GM12878 (cell line): ENCODE results near the gene GNA15.

Experiments
- CBX3 ChIP-seq: fragments of 200-600 bp; sonication (generic); IDR thresholded peaks from 2 replicates; pipeline ENCODE4 v1.6.1; 2016; ENCODE audit warnings: low read depth, borderline replicate concordance
- CHD2 ChIP-seq: IDR thresholded peaks from 2 replicates; pipeline ENCODE4 v1.6.1; 2011; ENCODE audit warnings: low read depth, low read length, improper control_type of control experiment, borderline replicate concordance
- CTCF ChIP-seq, 3 experiments: IDR thresholded peaks in 2 of 3; conservative IDR thresholded peaks in 1 of 3; 2 replicates each; pipeline ENCODE4 v1.5.1; 2011; ENCODE audit warnings: low read depth in 3 of 3, low read length in 3 of 3, mild to moderate bottlenecking in 3 of 3, control low read depth in 2 of 3, moderate library complexity in 2 of 3, inconsistent platforms in 1 of 3, mixed read lengths in 1 of 3; ENCODE audit not compliant: control insufficient read depth in 2 of 3, insufficient read depth in 1 of 3; ENCODE audit errors: extremely low read depth in 1 of 3
- ETV6 ChIP-seq, 2 experiments: fragments of 450-650 bp in 1 of 2; IDR thresholded peaks in 1 of 2; conservative IDR thresholded peaks in 1 of 2; 2 replicates each; pipeline ENCODE4 v1.6.1; 2014; ENCODE audit warnings: antibody characterized with exemption in 1 of 2, borderline replicate concordance in 1 of 2, low read depth in 1 of 2, mild to moderate bottlenecking in 1 of 2, moderate library complexity in 1 of 2
- HDAC6 ChIP-seq: fragments of 200-600 bp; sonication (generic); IDR thresholded peaks from one replicate; pipeline ENCODE4 v1.8.0; 2017; ENCODE audit warnings: antibody characterized with exemption; ENCODE audit not compliant: unreplicated experiment
- MYC ChIP-seq: IDR thresholded peaks from 2 replicates; pipeline ENCODE4 v1.6.1; 2011; ENCODE audit warnings: mild to moderate bottlenecking, low read length, moderate library complexity, inconsistent platforms; ENCODE audit not compliant: insufficient read depth, insufficient replicate concordance, insufficient read length, severe bottlenecking
- POLR2A ChIP-seq: IDR thresholded peaks from 2 replicates; pipeline ENCODE4 v1.6.1; 2011; ENCODE audit warnings: low read depth, mild to moderate bottlenecking, low read length
- RFX5 ChIP-seq: IDR thresholded peaks from 2 replicates; pipeline ENCODE4 v1.6.1; 2011; ENCODE audit warnings: low read depth, low read length, improper control_type of control experiment
- SIN3A ChIP-seq: IDR thresholded peaks from 2 replicates; pipeline ENCODE4 v1.6.1; 2012; ENCODE audit warnings: low read depth, low read length, improper control_type of control experiment
- TF ChIP-seq, protein P1 (sequence below): IDR thresholded peaks from 2 replicates; pipeline ENCODE4 v1.6.1; 2012; ENCODE audit warnings: low read length, inconsistent platforms

DNA sequence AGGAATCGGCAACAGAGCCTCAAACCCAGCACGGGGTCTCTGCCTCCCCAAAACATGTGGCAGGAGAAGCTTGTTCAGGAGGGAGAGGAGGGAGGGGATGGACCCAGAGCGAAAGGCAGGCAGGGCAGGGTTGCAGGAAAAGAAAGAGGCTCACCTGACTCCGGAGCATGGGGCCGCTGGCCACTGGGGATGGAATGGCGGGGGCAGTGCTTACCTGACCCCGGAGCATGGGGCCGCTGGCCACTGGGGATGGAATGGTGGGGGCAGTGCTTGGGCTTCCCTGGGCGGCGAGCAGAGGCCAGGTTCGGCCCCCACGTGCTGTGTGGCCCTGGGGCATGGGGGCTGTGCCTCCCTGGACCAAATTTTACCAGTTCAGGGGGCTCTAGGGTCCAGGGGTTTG is 75.4 kb downstream of the GNA15 start:
- TF ChIP-seq, protein P1, sequence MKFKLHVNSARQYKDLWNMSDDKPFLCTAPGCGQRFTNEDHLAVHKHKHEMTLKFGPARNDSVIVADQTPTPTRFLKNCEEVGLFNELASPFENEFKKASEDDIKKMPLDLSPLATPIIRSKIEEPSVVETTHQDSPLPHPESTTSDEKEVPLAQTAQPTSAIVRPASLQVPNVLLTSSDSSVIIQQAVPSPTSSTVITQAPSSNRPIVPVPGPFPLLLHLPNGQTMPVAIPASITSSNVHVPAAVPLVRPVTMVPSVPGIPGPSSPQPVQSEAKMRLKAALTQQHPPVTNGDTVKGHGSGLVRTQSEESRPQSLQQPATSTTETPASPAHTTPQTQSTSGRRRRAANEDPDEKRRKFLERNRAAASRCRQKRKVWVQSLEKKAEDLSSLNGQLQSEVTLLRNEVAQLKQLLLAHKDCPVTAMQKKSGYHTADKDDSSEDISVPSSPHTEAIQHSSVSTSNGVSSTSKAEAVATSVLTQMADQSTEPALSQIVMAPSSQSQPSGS, result no peak
- TF ChIP-seq RFX5 (no peak), MYC (no peak), POLR2A (no peak), CBX3 (no peak), CTCF (IDR thresholded peaks at IDR 0.05 in 2 of 3, conservative IDR thresholded peaks at IDR 0.05 in 1 of 3; ENCODE audit: control insufficient read depth in 2 of 3, extremely low read depth in 1 of 3, insufficient read depth in 1 of 3, low read depth in 3 of 3, low read length in 3 of 3) (no peak), HDAC6 (no peak), ETV6 (conservative IDR thresholded peaks at IDR 0.05 in 1 of 2, IDR thresholded peaks at IDR 0.05 in 1 of 2; ENCODE audit: borderline replicate concordance in 1 of 2, low read depth in 1 of 2) (no peak), CHD2 (no peak), SIN3A (no peak)
